Stimulated activated CD8-positive, alpha-beta memory T cell treated with anti-CD3 and anti-CD28 coated beads, Interleukin-15, amount 100 ng/mL, for 24 hours (primary cell): Measurements from ENCODE around the gene LCMT2.

Experiments
- DNase-seq: peaks from one replicate; pipeline ENCODE4 v3.0.0-alpha.2; 2020; ENCODE audit warnings: low read depth

LCMT2 gene, protein sequence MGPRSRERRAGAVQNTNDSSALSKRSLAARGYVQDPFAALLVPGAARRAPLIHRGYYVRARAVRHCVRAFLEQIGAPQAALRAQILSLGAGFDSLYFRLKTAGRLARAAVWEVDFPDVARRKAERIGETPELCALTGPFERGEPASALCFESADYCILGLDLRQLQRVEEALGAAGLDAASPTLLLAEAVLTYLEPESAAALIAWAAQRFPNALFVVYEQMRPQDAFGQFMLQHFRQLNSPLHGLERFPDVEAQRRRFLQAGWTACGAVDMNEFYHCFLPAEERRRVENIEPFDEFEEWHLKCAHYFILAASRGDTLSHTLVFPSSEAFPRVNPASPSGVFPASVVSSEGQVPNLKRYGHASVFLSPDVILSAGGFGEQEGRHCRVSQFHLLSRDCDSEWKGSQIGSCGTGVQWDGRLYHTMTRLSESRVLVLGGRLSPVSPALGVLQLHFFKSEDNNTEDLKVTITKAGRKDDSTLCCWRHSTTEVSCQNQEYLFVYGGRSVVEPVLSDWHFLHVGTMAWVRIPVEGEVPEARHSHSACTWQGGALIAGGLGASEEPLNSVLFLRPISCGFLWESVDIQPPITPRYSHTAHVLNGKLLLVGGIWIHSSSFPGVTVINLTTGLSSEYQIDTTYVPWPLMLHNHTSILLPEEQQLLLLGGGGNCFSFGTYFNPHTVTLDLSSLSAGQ

DNA sequence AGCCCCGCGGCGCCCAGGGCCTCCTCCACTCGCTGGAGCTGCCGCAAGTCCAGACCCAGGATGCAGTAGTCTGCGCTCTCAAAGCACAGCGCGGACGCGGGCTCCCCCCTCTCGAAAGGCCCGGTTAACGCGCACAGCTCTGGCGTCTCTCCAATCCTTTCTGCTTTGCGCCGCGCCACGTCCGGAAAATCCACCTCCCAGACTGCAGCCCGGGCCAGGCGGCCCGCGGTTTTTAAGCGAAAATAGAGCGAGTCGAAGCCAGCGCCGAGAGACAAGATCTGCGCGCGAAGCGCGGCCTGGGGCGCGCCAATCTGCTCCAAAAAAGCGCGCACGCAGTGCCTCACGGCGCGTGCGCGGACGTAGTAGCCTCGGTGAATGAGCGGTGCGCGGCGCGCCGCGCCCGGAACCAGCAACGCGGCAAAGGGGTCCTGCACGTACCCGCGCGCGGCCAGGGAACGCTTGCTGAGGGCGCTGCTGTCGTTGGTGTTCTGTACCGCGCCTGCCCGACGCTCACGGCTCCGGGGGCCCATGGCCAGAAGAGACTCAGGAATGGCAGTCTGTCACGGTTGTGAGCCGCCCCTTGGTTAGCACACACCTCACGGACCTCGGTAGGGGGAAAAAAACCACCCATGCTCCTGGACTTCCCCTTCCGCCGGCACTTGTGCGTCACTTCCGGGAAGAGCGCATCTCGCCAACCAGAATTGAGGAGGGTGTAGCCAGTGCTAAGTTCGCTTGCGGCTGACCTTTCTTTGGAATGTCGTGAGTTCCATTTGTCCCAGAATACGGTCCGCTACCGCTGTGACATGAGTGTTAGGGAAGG is at the start of gene LCMT2:
Gene LCMT2 (minus strand): TSS at position 614 of the 820 bp plus-strand sequence. CDS start 84 bp downstream, at position 530.
- peak; percentile 74 for DNase-seq

DNA sequence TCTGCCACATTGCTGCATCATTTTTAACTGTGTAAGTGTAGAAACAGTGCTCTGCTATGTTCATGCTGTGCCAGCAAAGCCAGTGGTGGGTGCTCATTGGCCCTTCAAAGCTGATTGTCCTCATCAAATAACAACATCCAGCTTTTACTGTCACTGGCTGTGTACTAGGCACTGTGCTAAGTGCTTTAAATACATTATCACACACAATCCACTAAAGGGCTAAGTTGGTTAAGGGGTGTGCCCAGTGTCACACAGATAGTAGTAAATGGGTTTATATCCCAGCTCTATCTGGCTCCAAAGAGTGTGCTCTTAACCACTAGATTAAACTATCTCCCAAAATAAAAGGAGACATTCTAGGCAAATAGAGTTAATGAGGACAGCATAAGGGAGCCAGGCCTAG is 48.2 kb upstream of the LCMT2 start:
- DNase-seq: no peak

DNA sequence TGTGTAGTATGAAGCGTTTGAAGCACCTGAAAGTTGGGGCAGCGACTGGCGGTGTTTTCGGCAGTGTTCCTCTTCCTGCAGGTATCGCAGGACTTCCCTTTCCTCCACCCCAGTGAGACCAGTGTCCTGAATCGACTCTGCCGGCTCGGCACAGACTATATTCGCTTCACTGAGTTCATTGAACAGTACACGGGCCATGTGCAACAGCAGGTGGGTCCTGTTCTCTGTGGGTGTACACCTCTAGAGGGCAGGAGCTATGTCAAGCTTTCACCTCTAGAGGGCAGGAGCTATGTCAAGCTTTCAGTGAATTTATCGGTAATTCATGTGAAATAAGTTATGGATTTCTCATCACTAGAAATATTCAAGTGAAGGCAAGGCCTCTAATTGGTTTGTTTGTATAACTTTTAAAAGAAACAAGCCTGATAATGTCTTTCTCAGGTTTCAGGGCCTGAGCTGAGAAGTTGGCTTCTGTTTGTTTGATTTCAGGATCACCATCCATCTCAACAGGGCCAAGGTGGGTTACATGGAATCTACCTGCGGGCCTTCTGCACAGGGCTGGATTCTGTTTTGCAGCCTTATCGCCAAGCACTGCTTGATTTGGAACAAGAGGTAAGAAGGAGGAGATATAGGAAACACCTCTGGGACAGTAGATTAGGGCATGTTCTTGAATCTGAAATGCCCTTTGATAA is 45.8 kb upstream of the LCMT2 start:
- DNase-seq: no peak

DNA sequence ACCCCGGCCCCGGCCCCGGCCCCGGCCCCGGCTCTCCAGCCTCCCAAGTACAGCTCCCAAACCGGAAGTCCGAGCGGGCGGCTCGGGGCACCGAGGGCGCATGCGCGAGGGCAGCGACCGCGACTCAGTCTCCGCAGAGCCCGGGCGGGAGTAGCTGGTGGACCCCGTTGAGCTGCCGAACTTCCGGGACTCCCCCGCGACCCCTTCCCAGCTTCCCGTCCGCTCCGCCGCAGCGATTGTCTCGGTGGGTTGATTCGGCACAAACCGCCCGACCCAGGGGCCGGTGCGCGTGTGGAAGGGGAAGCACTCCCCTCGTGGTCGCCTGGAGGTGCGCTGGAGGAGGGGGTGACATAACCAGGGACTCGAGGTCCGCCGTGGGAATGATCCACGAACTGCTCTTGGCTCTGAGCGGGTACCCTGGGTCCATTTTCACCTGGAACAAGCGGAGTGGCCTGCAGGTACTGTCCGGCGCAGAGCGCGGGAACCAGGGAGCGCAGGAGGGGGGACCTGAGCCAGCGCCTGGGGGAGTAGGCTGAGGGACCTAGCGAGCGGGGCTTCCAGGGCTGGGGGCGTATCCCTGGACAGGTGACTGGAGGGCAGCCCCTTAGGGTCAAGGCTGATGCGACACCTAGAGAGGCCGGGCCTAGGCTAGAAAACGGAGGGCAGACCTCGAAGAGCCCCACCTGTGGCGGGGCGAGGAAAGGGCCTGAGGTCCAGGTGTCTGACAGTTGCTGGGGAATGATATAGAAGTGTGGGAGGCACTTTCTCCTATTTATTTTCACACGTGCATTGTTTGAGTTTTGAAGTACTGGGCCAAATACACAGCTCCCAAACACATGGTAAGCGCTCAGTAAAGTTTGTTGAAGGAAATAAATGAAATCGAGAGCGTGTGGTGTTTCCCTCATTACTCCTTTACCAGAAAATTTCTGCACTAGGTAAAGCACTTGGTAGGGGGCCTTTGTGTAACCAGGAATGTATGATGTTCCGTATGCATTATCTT is 40.9 kb upstream of the LCMT2 start, which contains the start of the genes TUBGCP4 and ZSCAN29:
Gene TUBGCP4 (plus strand): TSS at position 127 of the 1,000 bp plus-strand sequence. CDS start 254 bp downstream, at position 381.
Gene ZSCAN29 (minus strand): TSS at position 69 of the 1,000 bp plus-strand sequence. CDS start 1,130 bp downstream, outside the sequence.
- peak; percentile 59 for DNase-seq

DNA sequence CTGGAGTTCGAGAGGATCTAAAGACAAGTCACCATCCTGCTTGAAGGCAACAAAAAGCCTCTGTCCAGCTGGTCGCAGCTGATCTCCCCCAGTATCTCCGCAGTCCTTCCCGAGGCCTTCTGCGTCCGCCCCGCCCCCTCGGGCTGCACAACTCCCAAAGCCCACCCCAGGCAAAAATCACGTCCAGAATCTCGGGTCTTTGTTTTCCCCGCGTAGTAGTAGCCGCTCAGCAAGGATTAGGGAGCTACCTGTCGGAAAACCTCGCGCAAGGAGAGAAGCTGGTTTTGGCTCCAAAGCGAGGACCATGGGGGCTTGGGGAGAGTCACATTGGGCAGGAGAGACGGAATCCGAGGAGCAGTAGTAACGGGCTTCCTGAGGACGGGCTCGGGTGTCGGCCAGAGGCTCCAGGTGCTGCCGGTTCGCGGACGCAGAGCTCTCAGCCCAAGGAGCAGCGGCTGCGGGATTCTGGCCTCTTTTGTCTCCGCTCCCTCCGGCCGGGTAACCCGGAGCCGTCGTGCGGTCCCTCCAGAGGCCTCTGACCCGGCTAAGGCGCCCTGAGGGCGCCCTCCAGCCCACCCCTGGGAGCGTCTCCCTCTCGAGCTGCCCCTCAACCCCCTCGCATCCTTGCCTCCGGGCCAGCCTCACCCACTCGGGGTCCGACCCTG is 40.1 kb upstream of the LCMT2 start:
- DNase-seq: no peak

DNA sequence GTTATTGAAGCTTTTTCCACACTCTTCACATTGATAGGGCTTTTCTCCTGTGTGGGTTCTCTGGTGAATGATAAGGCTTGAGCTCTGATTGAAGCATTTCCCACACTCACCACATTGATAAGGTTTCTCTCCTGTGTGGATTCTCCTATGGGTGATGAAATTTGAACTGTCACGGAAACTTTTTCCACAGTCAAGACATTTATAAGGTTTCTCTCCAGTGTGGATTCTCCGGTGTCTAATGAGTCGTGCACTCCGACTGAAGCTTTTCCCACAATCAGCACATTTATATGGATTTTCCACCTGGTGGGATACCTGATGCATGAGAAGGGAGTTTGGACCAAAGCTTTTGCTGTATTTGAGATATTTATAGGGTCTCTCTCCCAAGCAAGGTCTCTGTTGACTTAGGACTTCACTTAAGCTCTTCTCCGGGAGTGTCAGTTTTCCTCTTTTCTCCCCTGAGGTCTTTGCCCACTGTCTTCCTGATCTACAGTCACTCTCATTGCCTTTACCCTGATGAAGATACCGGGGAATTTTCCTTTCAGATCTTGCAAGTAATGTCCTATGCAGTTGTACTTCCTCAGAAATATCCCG is 31.0 kb upstream of the LCMT2 start:
- no peak for DNase-seq

DNA sequence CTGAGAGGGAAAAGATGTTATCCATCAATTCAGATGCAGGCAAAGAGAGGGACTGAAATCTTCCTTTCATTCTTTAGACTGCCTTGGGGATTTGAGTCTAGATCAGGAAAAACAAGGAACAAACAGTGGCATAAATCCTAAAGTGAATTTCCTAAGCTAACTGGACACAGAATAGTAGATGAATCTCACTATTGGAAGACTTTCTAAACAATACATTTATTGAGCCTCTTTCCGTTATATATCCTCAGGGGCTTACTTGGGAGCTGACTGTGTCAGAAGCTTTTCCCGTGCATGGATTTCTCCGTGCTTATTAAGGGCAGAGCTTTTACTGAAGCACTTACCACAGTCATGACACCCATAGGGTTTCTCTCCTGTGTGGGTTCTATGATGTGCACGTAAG is 30.4 kb upstream of the LCMT2 start:
- no peak for DNase-seq

DNA sequence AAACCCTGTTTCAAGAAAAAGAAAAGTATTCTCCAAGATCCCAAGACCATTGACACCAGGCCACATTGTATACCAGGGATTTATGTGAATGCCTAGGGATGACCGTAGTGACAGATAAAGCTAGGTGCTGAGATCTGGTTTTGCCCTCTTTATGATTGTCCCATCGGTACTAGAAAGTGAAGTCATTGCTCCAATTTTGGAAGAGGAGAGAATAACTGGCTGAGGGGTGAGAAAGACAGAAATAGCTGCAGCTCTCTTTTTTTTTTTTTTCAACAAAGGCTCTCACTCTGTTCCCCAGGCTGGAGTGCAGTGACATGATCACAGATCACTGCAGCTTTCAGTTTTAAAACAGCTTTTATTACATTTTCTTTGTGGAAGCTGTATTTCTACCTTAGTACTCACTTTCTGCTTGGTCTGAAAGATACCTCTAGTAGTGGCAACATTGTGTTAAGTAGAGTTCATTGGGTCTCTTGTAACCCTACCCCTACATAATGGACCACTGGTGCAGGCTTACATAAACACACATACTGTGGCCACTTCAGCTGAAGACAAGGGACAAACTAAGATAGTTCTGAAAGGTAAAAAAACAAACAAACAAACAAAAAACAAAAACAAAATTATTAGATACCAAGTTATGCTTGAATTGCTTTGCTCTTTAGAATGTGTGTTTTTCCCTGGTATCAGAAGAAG is 22.5 kb upstream of the LCMT2 start:
- no peak for DNase-seq

DNA sequence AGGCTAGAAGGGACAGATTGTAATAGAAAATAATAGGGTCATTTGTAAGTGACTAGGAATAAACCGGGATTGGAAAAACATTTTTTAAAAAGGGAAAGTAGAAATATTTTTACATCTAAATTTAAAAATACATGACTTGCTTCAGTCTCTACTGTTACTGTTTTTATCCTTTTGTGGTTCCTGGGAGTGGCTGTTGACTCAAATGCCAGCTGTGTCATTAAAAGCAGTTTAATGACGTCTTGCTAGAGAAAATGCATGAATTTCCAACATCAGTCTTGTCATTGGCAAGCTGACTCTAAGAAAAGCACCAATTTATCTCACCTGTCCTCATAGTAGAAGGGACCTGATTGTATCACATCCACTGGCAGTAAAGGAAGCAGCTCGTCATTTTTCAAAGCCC is 16.7 kb upstream of the LCMT2 start:
- DNase-seq: no peak

DNA sequence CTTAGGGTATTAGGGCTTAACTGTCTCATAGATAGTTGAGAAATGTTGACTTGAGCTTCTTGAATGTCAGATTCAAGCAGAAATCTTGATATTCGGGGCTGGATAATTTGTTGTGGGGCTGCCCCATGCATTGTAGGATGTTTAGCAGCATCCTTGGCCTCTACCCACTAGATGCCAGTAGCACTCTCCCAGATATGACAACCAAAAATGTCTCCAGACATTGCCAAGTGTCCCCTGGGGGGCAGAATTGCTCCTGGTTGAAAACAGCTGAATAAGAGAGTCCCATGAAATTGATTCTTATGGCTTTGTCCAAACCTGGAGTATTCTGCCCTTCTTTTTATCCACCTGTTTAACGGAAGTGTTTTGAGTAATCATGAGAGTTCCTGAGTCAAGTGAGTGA is 15.9 kb upstream of the LCMT2 start:
- no peak for DNase-seq

DNA sequence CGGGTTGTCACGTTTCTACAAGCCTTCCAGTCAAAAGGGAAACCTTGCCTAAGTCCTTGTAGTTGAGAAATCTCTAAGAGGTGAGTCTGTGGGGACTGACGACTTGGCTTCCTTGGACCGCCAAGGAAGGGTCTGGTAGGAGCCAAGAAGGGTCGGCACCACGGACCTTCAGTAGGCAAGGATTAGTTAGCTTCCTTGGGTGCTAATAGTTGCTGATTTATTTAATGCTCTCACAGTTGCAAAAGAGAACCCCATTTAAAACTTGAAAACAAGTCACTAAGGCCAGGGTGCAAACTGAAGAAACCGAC is 361 bp upstream of the LCMT2 start:
- DNase-seq: no peak

DNA sequence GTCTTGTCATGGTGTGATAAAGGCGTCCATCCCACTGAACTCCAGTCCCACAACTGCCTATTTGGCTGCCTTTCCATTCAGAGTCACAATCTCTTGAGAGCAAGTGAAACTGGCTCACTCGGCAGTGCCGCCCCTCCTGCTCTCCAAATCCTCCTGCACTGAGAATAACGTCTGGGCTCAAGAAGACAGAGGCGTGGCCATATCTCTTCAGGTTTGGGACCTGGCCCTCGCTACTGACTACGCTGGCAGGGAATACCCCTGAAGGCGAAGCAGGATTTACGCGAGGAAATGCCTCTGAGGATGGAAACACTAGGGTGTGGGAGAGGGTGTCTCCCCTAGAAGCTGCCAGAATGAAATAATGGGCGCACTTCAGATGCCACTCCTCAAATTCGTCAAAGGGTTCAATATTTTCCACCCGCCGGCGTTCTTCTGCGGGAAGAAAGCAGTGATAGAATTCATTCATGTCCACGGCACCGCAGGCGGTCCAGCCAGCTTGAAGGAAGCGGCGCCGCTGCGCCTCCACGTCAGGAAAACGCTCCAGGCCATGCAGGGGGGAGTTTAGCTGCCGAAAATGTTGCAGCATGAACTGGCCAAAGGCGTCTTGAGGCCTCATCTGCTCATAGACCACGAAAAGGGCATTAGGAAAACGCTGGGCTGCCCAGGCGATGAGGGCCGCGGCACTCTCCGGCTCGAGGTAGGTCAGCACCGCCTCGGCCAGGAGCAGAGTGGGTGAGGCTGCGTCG is 985 bp downstream of the LCMT2 start:
- DNase-seq: no peak

DNA sequence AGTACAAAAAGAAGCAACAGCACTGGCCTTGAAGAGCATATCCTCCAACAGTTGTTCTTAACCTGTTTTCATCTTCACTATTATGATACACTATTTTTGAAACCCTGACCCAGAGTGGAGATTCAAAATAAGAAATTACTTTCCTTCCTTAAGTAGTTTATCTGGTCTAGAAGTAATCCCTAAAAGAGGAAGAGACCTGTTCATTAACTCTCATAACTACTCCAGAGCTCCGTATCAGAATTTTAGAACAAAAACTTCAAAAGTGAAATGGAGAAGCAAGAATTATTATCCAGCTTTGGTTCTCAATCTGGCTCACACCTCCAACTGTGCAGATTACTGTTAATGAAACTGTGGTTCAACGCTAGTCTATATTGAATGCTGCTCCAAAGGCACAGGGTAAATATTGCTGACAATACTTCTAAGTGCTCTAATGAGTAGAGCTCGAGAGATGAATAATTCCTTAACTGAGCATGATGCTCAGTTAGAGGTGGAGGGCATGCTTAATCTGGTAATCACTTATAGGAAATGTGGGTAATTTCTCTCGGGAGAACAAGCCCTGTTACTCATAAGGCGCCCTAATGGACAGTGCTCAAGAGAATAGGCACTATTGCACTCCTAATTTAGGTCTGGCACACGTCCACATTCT is 5.2 kb downstream of the LCMT2 start:
- no peak for DNase-seq

DNA sequence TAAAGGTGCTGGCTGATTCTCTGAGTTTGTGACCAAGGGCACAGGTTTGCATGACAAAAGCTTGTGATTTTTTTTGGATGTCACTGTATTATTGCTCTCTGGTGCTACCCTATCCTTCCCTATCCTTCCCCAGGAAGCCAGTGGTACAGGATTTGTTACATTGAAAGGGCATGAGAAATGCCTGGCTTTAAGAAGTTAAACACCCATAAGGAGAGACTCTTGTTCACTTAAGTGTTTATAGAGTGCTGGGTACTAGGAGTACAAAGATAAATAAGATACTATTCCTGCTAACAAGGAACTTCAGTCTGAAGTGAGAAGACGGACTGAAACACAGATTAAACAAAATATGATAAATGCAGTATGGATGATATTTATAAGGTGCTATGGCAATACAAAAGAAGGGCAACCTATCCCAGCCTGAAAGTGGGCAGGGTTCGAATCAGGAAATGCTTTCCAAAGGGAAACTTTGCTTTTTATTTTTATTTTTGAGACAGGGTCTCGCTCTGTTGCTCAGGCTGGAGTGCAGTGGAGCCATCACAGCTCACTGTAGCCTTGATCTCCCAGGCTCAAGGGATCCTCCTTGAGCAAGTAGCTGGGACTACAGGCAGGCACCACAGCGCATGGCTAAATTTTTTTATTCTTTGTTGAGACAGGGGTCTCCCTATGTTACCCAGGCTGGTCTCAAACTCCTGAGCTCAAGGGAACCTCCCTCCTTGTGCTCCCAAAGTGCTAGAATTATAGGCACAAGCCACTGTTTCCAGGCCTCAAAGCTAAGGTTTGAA is 11.2 kb downstream of the LCMT2 start:
- DNase-seq: no peak

DNA sequence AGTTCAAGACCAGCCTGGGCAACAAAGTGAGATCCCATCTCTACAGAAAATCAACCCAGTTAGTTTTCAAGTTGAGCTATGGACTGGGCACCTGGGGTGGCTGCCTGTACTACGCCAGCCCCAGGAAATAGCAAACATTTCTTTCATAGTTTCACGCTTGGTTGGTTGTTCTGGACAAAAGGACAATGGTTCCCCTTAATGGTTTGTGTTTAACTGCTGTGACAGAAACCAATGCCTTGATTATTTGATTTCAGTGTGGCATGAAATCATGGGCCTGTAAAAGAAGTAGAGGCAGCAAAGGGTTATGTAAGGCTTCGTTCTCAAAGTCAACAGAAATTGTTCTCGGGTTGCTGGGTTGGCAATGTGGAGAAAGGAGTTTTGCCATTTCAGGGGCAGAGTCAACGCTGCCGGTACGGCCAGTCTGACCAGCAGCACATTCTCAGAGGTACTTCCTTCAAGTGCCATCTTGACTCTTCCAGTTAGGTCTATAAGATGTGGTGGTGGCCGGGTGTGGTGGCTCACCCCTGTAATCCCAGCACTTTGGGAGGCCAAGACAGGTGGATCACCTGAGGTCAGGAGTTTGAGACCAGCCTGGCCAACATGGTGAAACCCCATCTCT is 12.7 kb downstream of the LCMT2 start:
- DNase-seq: no peak

DNA sequence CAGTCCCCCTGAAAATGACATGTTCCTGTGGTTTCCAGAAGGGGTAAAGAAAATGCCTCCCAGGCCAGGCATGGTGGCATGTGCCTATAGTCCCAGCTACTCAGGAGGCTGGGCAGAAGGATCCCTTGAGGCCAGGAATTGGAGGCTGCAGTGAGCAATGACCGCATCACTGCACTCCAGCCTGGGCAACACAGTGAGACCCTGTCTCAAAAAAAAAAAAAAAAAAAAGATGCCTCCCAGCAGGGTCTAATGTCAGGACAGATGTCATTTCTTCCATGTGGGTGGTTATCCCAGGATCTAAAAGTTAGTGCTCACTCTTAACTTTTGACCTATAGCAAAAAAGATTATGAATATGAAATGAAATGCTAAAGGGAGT is 13.4 kb downstream of the LCMT2 start:
- DNase-seq: no peak
